ENCODE data around the gene REELD1.

The REELD1 gene

DNA sequence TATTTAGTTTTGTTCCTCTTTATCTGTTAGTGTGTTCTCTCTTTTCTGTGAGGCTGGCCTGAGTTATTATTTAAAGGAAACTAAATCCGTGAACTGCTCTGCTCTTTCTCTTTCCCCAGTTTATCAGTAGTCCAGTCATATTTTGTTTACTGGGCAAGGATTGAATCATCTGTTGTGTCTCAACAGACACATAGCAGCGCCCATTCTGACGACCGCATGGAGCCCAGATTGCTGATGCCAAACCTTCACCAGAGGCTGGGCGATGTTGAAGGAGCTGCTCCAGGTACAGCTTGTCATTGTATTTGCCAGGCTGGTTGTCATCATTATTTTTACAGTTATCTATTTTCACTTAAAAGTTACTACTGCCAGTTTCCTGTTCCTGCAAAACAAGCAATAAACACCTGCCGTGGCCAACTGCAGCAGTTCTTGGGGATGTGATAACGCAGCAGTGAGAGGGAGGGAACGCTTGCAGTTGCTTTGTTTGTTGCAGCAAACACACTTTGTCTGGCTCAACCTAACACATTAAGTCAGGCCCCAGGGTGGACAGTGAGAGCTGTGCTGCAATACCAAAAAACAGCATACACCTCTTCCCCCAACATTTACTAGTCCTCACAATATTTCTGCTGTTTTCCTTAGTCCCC lies 10.1 kb downstream of the REELD1 start:
- TF ChIP-seq CTCF (IDR thresholded peaks at IDR 0.05) (no peak), ZFX (IDR thresholded peaks at IDR 0.05; ENCODE audit: borderline replicate concordance) (no peak)
- no peak overlapping the region for H3K27ac ChIP-seq

DNA sequence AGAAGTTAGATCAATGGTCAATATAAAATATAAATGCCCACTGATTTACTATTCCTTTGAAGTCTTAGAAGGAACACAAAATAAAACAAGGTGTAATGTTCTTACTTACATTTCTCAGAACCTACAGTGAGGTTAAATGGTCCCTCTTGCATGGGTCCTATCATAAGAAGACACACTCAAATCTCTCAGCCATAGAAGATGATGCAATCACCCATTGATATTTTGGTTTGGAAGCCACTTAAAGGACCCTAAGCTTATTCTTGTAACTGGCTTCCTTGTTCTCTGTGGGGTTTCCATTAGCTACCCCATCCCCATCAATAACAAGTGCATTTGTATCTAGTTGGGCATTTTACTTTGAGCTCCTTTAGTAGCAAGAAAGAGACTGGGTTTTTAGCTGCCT lies 15.1 kb downstream of the REELD1 start:
- no peak for TF ChIP-seq ZFX (IDR thresholded peaks at IDR 0.05; ENCODE audit: borderline replicate concordance)
- no peak for TF ChIP-seq CTCF (IDR thresholded peaks at IDR 0.05)

GRCh38 chr4:146232131-146232722 lies 17.9 kb downstream of the REELD1 start:
- TF ChIP-seq ZFX (IDR thresholded peaks at IDR 0.05; ENCODE audit: borderline replicate concordance), result no peak
- TF ChIP-seq CTCF (IDR thresholded peaks at IDR 0.05), result no peak
- H3K27ac ChIP-seq, result no peak overlapping the region

More for the DNA sequence above, 15.1 kb downstream of the REELD1 start:
- H3K27ac ChIP-seq, result no peak overlapping the region

DNA sequence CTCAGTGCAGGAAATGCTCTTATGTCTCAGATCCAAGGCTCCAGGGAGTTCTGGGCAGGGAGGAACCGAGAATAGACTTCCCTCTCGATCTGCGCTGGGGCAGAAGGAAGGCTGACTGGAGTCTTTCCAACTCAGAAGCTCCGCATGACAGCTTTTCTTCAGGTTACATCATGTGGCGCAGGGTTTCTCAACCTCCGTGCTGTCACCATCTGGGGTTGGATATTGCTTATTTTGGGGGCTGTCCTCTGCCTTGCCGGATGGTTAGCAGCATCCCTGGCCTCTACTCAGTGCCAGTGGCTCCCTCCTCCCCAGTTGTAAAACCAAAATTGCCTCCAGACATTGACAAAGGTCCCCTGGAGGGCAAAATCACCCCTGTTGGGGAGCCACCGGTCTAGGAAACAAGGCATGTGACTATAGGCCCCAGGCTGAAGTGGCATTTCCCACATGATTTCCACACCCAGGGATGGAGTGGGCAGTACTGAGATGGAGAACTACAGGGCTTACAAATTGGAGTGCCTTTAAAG lies 21.4 kb downstream of the REELD1 start:
- H3K27ac ChIP-seq, result no peak overlapping the region
- no peak for TF ChIP-seq CTCF (IDR thresholded peaks at IDR 0.05)
- TF ChIP-seq ZFX (IDR thresholded peaks at IDR 0.05; ENCODE audit: borderline replicate concordance), result no peak

- no peak overlapping the region for H3K27ac ChIP-seq
- no peak for TF ChIP-seq ZFX (IDR thresholded peaks at IDR 0.05; ENCODE audit: borderline replicate concordance)
- no peak for TF ChIP-seq CTCF (IDR thresholded peaks at IDR 0.05)
Observed at GRCh38 chr4:146236216-146236615, 21.9 kb downstream of the REELD1 start.

- TF ChIP-seq CTCF (IDR thresholded peaks at IDR 0.05) (no peak), ZFX (IDR thresholded peaks at IDR 0.05; ENCODE audit: borderline replicate concordance) (no peak)
- no peak overlapping the region for H3K27ac ChIP-seq
Observed at GRCh38 chr4:146237092-146237491, 22.8 kb downstream of the REELD1 start.

DNA sequence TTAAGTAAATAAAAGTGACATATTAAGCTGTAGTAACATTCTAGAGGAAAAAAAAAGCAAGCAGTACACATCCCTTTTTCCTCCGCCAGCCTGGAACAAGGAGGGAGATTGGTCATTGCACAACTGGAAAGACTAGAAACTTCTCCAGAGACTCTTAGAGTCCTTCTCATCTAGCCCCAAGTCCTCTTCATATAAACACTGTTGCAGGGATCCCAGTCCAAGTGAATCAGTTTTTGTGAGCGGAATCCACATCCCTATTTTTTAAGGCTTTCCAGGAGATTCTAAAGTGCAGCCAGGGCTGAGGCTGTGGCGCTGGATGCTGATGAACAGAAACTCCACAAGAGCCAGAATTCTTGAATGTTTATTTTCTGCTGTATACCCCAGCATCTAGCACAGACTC lies 23.8 kb downstream of the REELD1 start:
- H3K27ac ChIP-seq, result no peak overlapping the region
- TF ChIP-seq ZFX (IDR thresholded peaks at IDR 0.05; ENCODE audit: borderline replicate concordance) (no peak), CTCF (IDR thresholded peaks at IDR 0.05) (no peak)
